HFF-Myc (cell line): ENCODE measurements around the gene INHA.

Experiments
- DNase-seq: peaks from one replicate; pipeline ENCODE4 v3.0.0-alpha.2; 2011; ENCODE audit warnings: low read depth; ENCODE audit errors: extremely low read depth
- H3K4me3 ChIP-seq: replicated peaks from 2 replicates; pipeline ENCODE4 v1.5.1; 2011; ENCODE audit warnings: low read depth, mild to moderate bottlenecking, control low read depth, low read length
- TF ChIP-seq, protein P1 (sequence below): IDR thresholded peaks from 2 replicates; pipeline ENCODE4 v1.5.1; 2012; ENCODE audit warnings: mild to moderate bottlenecking, low read depth, low read length, control low read depth; ENCODE audit errors: missing control alignments

The INHA gene, protein sequence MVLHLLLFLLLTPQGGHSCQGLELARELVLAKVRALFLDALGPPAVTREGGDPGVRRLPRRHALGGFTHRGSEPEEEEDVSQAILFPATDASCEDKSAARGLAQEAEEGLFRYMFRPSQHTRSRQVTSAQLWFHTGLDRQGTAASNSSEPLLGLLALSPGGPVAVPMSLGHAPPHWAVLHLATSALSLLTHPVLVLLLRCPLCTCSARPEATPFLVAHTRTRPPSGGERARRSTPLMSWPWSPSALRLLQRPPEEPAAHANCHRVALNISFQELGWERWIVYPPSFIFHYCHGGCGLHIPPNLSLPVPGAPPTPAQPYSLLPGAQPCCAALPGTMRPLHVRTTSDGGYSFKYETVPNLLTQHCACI

DNA sequence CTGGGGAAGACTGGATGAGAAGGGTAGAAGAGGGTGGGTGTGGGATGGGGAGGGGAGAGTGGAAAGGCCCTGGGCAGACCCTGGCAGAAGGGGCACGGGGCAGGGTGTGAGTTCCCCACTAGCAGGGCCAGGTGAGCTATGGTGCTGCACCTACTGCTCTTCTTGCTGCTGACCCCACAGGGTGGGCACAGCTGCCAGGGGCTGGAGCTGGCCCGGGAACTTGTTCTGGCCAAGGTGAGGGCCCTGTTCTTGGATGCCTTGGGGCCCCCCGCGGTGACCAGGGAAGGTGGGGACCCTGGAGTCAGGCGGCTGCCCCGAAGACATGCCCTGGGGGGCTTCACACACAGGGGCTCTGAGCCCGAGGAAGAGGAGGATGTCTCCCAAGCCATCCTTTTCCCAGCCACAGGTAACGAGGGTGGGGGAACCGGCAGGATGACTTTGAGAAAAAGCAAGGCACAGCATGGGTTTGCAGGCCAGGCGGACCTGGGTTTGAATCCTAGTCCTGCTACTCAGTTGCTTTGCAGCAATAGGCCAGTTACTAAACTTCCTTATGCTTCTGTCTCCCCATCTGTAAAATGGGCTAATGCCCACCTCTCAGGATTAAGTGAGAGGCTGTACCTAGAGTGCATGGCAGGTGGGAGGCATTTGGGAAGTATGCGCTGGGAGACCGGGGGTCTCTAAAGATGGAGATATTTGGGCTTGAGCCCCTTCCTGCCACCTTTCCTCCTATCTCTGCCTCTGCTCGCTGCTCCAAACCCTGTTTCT lies at the start of gene INHA:
Gene INHA, plus strand, starts transcription at position 74 of the 765 bp plus-strand sequence. Its CDS starts 65 bp downstream, at position 139.
- peak within 1 kb of the TSS; percentile 51 for H3K4me3 ChIP-seq
- TF ChIP-seq, protein P1, sequence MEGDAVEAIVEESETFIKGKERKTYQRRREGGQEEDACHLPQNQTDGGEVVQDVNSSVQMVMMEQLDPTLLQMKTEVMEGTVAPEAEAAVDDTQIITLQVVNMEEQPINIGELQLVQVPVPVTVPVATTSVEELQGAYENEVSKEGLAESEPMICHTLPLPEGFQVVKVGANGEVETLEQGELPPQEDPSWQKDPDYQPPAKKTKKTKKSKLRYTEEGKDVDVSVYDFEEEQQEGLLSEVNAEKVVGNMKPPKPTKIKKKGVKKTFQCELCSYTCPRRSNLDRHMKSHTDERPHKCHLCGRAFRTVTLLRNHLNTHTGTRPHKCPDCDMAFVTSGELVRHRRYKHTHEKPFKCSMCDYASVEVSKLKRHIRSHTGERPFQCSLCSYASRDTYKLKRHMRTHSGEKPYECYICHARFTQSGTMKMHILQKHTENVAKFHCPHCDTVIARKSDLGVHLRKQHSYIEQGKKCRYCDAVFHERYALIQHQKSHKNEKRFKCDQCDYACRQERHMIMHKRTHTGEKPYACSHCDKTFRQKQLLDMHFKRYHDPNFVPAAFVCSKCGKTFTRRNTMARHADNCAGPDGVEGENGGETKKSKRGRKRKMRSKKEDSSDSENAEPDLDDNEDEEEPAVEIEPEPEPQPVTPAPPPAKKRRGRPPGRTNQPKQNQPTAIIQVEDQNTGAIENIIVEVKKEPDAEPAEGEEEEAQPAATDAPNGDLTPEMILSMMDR, result no peak
- no peak for DNase-seq

DNA sequence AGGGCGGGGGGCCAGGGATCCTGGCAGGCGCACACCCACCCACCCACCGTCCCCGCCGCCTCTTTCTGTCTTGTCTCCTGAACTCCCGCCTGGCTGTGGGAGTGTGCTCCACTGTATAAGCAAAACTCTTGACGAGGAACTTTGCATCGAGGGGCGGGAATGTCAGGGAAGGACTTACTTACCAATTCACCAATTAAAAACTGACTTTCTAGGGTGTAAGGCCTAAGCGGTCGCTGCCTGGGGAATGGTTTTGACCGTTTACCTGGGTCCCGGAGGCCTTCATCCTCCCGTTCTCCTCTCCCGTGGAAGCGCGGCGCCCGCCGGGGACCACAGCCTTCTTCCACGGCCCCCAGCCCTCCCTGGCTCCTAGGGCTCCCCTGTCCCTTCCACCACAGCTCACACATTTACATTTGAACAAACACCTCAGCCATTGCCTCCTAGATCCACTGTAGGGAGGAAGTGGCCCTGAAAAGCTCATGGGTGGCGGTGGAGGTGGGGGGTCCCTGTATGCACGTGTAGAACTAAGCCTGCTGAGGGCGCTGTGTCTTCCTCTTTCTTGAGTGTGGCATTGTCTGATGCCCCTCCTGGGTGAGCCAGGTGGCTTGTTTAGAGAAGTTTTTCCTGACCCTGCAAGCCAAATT lies 49.0 kb upstream of the INHA start:
- no peak for DNase-seq
- TF ChIP-seq, protein P1, result peak; percentile 2
- H3K4me3 ChIP-seq, result no peak overlapping the region

DNA sequence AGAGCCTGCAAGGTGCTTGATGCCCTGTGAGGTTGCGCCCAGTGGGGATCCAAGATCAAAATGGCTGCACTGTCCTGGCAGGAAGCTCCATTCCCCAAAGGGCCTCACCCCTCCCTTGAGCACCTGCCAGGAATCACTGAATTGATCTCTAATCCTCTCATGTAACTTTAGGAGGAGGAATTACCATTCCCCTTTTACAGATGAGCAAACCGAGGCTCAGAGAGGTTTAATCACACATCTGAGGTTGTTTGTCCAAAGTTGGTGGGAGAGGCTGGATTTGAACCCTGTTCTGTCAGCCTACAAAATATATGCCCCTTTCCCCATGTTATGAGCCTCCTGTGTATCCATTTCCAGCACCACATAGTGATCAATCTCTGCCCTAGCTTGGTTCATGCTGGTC lies 47.3 kb upstream of the INHA start:
- no peak overlapping the region for H3K4me3 ChIP-seq
- TF ChIP-seq, protein P1, result no peak
- no peak for DNase-seq

DNA sequence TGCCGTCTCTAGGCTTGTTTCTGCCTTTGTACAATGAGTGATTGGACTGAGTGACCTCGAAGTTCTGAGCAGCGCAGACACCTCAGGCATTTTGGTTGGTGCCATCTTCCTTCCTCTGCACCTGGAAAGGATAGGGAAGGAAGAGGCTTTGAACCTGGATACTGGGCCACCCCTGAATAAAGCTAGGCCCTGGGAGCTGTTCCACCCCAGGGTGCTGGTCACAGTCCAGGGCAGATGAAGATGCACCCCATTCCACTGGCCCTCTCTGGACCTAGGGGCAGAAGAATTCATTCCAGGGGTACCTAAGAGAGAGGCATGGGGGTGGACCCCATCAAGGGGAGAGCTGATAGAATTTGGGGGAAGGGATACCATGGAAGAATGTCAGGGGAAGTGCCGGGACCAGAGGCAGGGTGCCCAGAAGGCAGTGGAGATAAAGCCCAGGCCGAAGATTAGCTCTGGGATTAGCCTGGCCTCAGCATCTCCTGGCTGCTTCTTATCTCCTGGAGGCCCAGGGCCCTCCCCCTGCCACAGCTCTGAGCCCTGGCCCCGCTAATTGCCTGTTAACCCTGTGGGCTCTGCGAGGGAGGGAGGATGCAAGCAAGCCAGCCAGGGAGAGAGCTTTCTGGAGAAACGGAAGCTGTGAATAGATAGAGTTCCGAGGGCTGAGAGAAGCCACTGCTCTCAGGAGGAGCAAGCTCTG lies 46.4 kb upstream of the INHA start:
- TF ChIP-seq, protein P1, result no peak
- no peak for DNase-seq
- no peak overlapping the region for H3K4me3 ChIP-seq

DNA sequence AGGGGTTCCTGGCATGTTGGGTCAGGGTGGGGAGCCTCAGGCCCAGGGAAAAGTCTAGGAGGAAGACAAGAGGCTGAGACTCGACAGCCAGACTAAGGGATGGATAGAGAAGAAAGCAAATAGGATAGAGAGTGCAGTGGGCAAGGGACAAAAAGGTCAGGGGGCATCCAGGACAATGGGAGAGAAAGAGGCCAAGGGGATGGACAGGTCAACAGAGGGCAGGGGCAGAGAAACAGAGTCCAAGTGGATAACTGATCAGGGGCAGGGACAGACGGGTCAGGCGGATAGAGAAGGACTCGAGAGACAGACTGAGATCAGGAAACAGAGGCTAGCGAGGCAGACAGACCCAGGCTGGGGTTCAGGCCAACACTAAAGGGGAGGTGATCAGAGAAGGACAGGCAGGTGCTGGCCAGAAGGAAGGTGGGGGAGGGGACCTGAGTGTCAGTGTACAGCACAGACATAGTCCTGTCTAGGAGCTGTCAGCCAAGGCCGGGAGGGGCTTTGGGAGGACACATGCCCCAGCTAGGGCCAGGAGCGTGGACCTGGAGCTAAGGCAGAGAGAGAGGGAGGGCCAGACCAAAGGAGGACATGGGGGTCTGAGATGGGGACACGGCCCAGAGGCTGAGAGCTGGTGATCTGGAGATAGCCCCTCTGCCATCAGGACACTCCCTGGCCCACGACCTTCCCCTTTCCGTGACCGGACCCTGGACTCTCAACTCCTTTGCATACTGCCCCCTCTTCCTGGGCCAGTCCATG lies 45.6 kb upstream of the INHA start:
- TF ChIP-seq, protein P1, result no peak
- H3K4me3 ChIP-seq, result no peak overlapping the region
- no peak for DNase-seq

DNA sequence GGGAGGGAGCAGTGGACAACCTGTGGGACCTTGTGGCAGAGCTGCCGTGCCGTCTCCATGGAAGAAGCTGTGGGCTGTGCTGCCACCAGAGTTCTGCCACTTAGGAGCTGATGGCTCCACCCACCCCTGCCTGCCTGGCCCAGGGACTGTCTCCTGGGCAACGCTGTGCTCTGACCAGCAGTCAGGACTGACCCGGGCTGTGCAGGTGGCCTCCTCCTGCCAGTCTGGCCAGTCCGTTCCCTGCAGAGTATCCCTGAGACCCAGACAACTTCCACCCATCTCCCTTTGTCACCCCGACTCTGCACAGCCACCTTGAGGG lies 45.1 kb upstream of the INHA start:
- no peak overlapping the region for H3K4me3 ChIP-seq
- TF ChIP-seq, protein P1, result no peak
- no peak for DNase-seq
